ENCODE data around the gene CAMKMT.

Gene CAMKMT

GRCh38 chr2:44680983-44681531 lies 319.3 kb downstream of the CAMKMT start:
- no peak overlapping the region for H3K4me3 Mint-ChIP-seq
- H3K4me1 Mint-ChIP-seq (ENCODE audit: low read depth): no peaks in the 10 kb centered on the region
- no peaks in the 10 kb centered on the region for H3K27me3 Mint-ChIP-seq (ENCODE audit: low read depth)

GRCh38 chr2:44682459-44682858 lies 320.7 kb downstream of the CAMKMT start:
- H3K27me3 Mint-ChIP-seq (ENCODE audit: low read depth): no peaks in the 10 kb centered on the region
- H3K27ac Mint-ChIP-seq: no peak overlapping the region
- no peaks in the 10 kb centered on the region for H3K36me3 Mint-ChIP-seq (ENCODE audit: low read depth)
- H3K4me3 Mint-ChIP-seq: no peak overlapping the region
- H3K4me1 Mint-ChIP-seq (ENCODE audit: low read depth): no peaks in the 10 kb centered on the region
- no peaks in the 10 kb centered on the region for H3K9me3 Mint-ChIP-seq

More at GRCh38 chr2:44680983-44681531, 319.3 kb downstream of the CAMKMT start:
- Mint-ChIP-seq H3K36me3 (ENCODE audit: low read depth) (no peaks in the 10 kb centered on the region), H3K27ac (no peak overlapping the region), H3K9me3 (no peaks in the 10 kb centered on the region)

DNA sequence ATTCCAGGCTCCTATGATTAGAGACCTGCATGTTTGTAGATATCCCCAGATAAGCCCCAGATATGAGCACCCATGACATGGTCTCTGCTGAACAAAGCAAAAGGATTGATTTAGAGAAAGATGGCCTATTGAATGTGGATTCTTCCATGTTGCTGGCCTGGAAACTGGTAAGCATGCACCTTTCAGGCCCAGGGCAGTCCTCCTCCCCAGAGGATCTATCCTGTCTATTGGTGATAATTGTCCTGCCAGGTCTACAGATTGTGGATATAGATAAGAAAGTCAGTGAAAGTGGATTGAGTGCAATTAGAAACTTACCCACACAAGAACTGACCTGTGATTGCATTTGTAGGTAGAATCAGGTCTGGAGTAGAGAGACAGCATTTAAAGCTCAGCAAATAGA lies 322.8 kb downstream of the CAMKMT start:
- Mint-ChIP-seq H3K36me3 (ENCODE audit: low read depth) (no peaks in the 10 kb centered on the region), H3K9me3 (no peaks in the 10 kb centered on the region), H3K27ac (no peak overlapping the region), H3K4me3 (no peak overlapping the region), H3K4me1 (ENCODE audit: low read depth) (no peaks in the 10 kb centered on the region), H3K27me3 (ENCODE audit: low read depth) (no peaks in the 10 kb centered on the region)

DNA sequence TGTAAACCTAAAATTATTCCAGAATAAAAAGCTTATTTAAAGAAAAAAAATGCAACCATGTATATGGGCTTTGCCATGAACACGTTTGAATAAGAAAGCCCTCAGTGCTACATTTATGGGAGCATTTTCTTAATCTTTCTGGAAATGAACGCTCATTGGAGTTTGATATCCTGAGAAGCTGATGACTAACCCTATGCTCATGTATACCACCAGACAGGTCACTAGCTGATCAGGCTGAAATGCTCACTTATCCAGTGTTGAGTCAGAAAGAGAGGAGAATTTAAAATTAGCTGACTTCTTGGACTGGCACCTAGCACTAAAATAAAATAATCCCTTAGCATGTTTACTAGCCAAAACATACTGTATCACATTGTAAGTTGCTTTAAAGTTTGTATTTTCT lies 324.8 kb downstream of the CAMKMT start:
- Mint-ChIP-seq H3K9me3 (no peaks in the 10 kb centered on the region), H3K27ac (no peak overlapping the region), H3K36me3 (ENCODE audit: low read depth) (no peaks in the 10 kb centered on the region), H3K4me3 (no peak overlapping the region), H3K27me3 (ENCODE audit: low read depth) (no peaks in the 10 kb centered on the region), H3K4me1 (ENCODE audit: low read depth) (no peaks in the 10 kb centered on the region)

- Mint-ChIP-seq H3K27ac (no peak overlapping the region), H3K27me3 (ENCODE audit: low read depth) (no peaks in the 10 kb centered on the region), H3K4me1 (ENCODE audit: low read depth) (no peaks in the 10 kb centered on the region), H3K4me3 (no peak overlapping the region), H3K9me3 (no peaks in the 10 kb centered on the region), H3K36me3 (ENCODE audit: low read depth) (no peaks in the 10 kb centered on the region)
Measured at GRCh38 chr2:44687686-44688455, 326.1 kb downstream of the CAMKMT start.

- Mint-ChIP-seq H3K9me3 (no peaks in the 10 kb centered on the region), H3K27ac (no peak overlapping the region), H3K4me1 (ENCODE audit: low read depth) (no peaks in the 10 kb centered on the region), H3K36me3 (ENCODE audit: low read depth) (no peaks in the 10 kb centered on the region), H3K4me3 (no peak overlapping the region), H3K27me3 (ENCODE audit: low read depth) (no peaks in the 10 kb centered on the region)
Measured at GRCh38 chr2:44688456-44689124, 326.8 kb downstream of the CAMKMT start.

- no peaks in the 10 kb centered on the region for H3K27me3 Mint-ChIP-seq (ENCODE audit: low read depth)
- H3K9me3 Mint-ChIP-seq: no peaks in the 10 kb centered on the region
- no peaks in the 10 kb centered on the region for H3K4me1 Mint-ChIP-seq (ENCODE audit: low read depth)
- H3K36me3 Mint-ChIP-seq (ENCODE audit: low read depth): no peaks in the 10 kb centered on the region
- no peak overlapping the region for H3K4me3 Mint-ChIP-seq
- no peak overlapping the region for H3K27ac Mint-ChIP-seq
Measured at GRCh38 chr2:44689516-44689915, 327.8 kb downstream of the CAMKMT start.

DNA sequence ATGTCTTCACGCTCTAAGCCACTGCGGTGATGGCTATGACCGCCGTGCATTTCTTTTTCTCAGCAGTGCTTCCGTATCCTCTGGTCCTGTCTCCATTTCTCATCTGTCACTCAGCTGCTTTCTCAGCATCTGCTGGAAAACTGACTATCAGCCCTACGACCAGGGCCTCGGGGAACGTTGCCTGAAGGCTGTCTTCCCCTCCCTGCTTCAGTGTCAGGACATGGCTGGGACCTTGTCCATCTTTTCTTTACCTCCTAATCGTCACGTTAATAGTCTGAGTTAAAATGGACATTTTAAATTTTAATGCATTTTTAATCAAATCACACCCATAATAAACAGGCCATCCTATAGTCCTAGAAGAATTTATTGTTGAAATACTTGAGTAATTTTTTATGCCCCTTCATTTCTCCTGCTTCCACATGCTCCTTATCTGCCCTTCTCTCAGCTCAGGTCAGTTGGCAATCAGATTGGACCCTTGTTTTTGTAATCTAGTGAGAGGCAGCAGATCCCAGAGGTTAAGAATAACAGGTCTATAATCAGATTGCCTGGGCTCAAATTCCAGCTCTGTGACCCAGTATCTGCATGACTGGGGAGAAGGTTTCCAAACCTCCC lies 329.5 kb downstream of the CAMKMT start:
- Mint-ChIP-seq H3K9me3 (no peaks in the 10 kb centered on the region), H3K4me1 (ENCODE audit: low read depth) (no peaks in the 10 kb centered on the region), H3K36me3 (ENCODE audit: low read depth) (no peaks in the 10 kb centered on the region), H3K27me3 (ENCODE audit: low read depth) (no peaks in the 10 kb centered on the region), H3K4me3 (no peak overlapping the region), H3K27ac (no peak overlapping the region)

GRCh38 chr2:44692821-44693220 lies 331.1 kb downstream of the CAMKMT start:
- Mint-ChIP-seq H3K27ac (no peak overlapping the region), H3K4me1 (ENCODE audit: low read depth) (no peaks in the 10 kb centered on the region), H3K36me3 (ENCODE audit: low read depth) (no peaks in the 10 kb centered on the region), H3K27me3 (ENCODE audit: low read depth) (no peaks in the 10 kb centered on the region), H3K4me3 (no peak overlapping the region), H3K9me3 (no peaks in the 10 kb centered on the region)

GRCh38 chr2:44700824-44701223 lies 339.1 kb downstream of the CAMKMT start:
- no peak overlapping the region for H3K4me3 Mint-ChIP-seq
- H3K4me1 Mint-ChIP-seq (ENCODE audit: low read depth): no peaks in the 10 kb centered on the region
- H3K27ac Mint-ChIP-seq: no peak overlapping the region
- no peaks in the 10 kb centered on the region for H3K27me3 Mint-ChIP-seq (ENCODE audit: low read depth)
- H3K9me3 Mint-ChIP-seq: no peaks in the 10 kb centered on the region
- H3K36me3 Mint-ChIP-seq (ENCODE audit: low read depth): no peaks in the 10 kb centered on the region

DNA sequence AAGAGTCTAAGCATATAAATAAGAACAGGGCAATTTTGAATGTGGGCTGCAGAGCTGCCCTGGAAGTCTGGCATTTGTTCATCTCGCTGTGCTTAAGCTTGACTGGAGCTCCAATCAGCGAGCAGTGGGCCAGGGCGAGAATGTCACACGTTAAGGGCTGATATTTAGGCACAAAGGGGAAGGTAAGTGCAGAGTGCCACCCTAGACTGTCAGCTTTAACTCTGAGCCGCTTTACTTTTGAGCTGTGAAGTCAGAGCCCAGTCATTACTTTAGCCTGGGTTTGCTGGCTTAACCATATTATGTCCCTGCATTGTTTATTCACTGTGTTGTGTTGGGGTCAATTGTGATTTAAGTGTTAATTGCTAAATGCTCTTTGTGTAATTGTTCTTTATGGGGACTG lies 343.6 kb downstream of the CAMKMT start:
- Mint-ChIP-seq H3K36me3 (ENCODE audit: low read depth) (no peaks in the 10 kb centered on the region), H3K27me3 (ENCODE audit: low read depth) (no peaks in the 10 kb centered on the region), H3K4me1 (ENCODE audit: low read depth) (peaks cover 2% of the 10 kb centered on the region), H3K27ac (no peak overlapping the region), H3K9me3 (no peaks in the 10 kb centered on the region), H3K4me3 (no peak overlapping the region)

- Mint-ChIP-seq H3K27ac (no peak overlapping the region), H3K36me3 (ENCODE audit: low read depth) (no peaks in the 10 kb centered on the region), H3K4me3 (no peak overlapping the region)
Measured at GRCh38 chr2:44705876-44706480, 344.2 kb downstream of the CAMKMT start.

DNA sequence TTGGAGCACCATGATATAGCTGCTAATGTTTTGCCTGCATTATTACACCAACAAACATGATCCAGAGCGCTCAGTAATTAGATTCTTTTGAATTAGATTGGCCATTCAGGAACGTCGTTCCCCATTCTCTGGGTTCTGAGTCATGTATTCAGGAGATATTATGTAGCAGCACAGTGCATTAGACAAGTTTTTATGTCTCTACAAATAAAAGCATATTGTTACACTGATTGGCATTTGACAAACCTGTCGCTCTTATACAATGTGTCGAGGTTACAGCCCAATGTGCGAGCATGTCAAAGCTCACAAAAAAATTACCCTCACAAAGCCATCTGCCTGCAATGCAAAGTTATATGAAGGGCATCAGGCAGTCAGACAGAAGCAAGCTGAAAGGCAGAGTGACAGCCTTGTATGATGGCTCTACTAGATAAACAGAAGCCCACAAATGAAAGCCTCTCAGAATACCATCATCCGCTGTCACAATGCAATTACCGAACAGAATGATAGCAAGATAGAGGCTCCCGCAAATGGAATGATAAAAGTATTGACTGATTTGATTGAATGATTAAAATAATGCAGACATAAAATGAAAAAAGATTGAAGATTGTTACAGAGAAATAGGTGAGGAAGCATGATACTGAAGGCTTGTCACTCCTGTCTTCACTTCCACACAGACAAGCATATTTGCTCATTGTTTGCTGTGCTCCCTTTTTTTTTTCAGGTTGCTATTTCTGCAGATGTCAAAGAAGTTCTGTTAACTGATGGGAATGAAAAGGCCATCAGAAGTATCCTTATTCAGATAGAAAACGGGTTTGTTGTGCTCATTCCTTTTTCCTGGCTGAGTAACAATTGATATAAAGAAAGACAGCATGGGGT lies 345.2 kb downstream of the CAMKMT start:
- Mint-ChIP-seq H3K27ac (no peak overlapping the region), H3K4me3 (no peak overlapping the region), H3K36me3 (ENCODE audit: low read depth) (no peaks in the 10 kb centered on the region), H3K4me1 (ENCODE audit: low read depth) (peaks cover 2% of the 10 kb centered on the region), H3K9me3 (no peaks in the 10 kb centered on the region), H3K27me3 (ENCODE audit: low read depth) (no peaks in the 10 kb centered on the region)

More at GRCh38 chr2:44705876-44706480, 344.2 kb downstream of the CAMKMT start:
- Mint-ChIP-seq H3K27me3 (ENCODE audit: low read depth) (no peaks in the 10 kb centered on the region), H3K4me1 (ENCODE audit: low read depth) (peaks cover 2% of the 10 kb centered on the region), H3K9me3 (no peaks in the 10 kb centered on the region)

All from T-helper 1 cell treated with Interleukin-12 subunit alpha and Interleukin-12 subunit beta and Interleukin-4 antibody, amounts not matched to agents 30 μg/mL and 1 μg/mL, for 36 hours (primary cell).